ENCODE results near the gene CRACR2B.

CRACR2B gene

DNA sequence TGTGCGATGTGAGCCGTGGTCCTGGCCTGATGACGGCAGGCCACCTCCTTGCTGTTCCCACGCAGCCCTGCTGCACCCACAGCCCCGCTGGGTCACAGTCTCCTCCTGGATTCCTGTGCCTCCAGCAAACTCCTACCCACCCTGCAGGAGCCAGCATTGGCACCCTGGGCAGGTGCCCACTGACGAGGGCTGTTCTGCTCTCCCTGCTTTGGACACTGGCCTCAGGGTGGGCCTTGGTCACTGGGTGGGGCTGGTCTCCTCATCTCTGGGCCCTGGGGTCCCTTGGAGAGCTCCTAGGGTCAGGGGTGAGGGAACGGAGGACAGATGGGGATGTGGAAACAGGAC lies 27.6 kb downstream of the CRACR2B start:
- no peak for DNase-seq

DNA sequence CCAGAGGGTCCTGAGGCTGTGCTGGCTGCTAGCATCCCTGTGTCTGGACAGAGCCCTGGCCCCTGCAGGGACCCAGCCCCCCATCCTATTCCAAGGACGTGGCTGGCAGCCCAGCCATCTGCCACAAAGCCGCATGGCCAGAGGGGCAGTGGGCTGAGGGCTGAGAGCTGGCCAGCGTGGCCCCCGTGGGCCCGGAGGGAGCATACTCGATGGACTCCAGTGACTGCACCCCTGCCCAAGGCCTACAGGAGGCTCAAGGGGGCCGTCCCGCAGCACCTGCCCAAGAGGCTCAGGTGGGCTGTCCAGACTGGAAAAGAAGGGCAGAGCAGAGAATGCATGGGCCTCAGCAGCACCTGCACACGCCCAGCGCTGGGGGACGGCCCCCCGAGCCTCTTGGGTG lies 28.1 kb downstream of the CRACR2B start:
- no peak for DNase-seq

DNA sequence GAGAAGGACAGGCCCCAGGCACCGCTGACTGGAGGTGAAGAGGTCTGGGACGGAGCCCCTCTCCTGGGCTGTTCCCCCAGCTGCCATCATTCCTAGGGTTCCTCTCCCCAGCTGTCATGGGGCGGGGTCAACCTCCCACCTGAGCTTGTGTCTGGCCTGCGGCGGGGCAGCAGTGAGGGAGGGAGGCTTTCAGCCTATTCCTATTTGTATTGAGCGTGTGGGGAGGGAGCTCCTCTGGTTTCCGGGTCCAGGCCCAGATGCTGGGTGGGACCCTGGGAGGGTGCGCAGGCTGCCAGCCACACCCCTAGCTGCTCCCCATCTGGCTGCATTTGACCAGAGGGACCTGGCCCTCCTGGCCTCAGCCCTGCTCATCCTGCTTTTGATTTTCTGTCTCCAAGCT lies 28.7 kb downstream of the CRACR2B start:
- no peak for DNase-seq

DNA sequence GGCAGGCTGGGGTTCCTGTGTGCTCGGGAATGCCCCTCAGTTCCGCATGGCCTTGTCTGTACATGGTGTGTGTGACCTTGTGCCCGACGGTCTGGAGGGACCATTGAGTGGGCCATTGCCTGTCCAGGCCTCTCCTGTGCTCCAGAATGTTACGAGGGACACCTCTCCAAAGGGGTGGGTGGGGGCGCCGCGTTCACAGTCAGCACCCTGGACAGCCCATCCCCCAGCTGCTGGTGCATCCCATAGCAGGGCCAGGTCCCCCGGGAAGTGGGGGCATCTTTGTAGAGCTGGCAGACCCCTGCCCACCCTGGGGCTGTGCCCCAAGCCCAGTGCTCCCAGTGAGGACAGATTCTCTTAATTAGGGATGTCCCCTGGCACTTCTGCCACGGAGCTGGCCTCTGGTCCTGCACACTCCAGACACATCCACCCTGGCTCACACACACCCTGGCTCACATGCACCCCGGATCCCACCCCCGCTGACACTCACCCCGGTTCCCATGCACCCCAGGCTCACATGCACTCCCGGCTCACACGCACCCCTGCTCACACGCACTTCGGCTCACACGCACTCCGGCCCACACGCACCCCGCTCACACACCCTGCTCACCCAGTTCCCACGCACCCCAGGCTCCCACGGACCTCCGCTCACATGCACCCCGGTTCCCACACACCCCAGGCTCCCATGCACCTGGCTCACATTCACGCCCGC lies 30.5 kb downstream of the CRACR2B start:
- no peak for DNase-seq

DNA sequence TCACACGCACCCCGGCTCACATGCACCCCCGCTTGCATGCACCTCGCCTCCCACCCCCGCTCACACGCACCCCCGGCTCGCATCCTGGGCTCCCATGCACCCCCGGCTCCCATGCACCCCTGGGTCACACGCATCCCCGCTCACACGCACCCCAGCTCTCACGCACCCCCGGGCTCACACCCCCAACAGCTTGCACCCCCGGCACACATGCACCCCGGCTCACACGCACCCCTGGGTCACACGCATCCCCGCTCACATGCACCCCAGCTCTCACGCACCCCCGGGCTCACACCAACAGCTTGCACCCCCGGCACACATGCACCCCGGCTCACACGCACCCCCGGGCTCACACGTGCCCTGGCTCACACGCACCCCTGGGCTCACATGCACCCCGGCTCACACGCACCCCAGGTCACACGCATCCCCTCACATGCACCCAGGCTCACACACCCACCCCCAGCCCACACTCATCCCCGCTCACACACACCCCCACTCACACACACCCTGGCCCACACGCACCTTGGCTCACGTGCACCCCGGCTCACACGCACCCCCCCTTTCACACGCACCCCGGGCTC lies 31.1 kb downstream of the CRACR2B start:
- DNase-seq, result no peak

DNA sequence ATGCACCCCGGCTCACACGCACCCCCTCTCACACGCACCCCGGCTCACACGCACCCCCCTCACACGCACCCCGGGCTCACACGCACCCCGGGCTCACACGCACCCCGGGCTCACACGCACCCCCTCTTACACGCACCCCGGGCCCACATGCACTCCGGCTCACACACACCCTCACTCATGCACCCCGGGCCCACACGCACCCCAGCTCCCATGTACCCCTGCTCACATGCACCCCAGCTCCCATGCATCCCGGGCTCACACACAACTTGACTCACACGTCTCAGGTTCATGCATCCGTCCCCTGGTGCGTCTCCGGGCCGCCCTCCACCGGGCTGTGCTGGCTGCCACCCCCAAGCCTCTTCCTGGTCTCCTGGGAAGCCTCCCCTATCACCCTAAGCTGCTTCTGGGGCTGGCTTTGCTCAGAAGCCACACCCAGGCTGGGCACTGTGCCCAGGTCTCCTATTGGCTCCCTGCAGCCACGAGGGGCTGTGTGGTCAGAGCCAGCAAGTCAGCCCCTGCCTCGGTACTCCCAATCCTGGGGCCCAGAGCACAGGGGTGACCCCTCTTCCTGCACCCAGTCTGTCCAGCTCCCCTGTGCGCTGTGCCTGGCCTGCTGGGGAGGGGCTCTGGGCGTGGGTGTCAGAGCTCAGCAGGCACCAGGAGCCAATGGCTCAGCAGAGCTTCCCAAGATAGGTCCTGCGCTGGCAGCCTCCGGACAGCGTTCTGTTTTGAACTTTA lies 31.8 kb downstream of the CRACR2B start:
- DNase-seq, result peak; percentile 41 to 47

DNA sequence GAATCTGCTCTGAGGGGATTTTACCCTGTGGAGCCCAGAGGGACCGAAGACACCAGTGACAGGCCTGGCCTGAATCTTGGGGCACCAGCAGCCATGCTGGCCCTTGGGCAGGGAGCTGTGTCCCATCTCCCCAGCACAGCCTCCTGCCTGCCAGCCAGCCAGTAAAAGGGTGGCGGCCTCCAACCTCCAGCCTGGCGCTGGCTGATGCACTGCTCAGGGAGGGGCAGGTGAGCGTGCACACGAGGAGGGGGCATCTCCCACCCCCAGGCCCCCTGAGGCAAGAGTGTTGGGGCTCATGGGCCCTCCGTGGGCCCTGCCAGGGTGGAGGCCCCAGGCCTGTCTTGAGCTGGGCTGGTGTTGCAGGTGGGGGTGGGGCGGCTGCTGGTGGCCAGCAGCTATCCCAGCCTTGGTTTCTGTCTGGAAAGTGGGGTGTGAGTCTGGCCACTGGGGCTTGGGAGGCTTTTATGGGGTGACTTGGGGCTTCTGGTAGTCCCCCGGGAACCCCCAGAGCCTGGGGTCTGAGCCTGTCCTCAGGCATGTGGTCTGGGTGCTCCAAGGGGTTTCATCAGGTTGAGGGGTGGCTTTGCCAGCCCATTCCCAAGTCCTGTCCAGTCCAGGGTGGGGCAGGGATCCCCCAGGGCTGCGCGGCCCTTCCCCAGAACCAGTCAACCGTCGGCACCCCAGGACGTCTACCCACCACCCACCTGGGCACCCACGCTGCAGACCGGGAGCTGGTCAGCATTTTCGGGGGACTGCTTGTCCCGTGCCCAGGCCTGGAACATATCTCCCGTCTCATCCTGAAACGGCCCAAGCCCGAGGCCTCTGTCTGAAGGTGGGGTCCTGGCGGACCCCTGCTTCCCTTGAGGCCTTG lies 32.8 kb downstream of the CRACR2B start:
- DNase-seq, result no peak

DNA sequence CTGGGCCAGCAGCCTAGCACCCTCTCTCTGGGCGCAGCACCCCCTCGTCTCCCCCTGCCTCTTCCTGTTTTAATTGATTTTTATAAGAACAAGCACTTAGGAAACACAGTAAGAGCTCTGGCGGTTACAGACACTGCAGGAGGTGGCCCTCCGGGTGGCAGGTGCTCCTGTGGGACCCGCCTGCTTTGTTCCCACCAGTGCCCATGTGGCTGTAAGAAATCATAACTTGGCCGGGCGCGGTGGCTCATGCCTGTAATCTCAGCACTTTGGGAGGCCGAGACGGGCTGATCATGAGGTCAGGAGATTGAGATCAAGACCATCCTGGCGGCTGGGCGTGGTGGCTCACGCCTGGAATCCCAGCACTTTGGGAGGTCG lies 33.4 kb downstream of the CRACR2B start:
- no peak for DNase-seq

DNA sequence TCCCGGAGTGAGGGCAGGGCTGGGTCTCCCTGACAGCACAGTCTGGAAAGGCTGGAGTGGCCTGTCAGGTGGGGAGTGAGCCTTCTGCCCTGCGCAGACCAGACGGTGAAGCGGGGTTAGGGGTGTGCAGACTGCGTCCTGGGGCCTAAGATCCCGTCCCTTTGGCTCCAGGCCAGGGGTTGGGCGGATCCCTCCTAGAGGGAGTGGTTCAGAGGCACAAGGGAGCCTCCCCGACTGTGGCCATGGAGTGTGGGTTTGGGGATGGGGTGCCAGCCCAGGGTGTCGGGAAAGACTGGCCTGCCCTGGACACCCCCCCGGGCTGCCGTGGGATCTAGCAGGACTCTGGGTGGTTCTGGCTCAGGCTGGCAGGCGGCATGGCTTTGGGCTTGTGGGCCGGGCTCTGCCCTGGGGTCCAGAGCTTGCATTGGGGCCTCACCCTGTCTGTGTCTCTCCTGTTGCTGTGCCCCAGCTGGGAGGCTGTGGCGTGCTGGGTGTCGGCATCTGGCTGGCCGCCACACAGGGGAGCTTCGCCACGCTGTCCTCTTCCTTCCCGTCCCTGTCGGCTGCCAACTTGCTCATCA lies 34.5 kb downstream of the CRACR2B start:
- DNase-seq, result no peak

DNA sequence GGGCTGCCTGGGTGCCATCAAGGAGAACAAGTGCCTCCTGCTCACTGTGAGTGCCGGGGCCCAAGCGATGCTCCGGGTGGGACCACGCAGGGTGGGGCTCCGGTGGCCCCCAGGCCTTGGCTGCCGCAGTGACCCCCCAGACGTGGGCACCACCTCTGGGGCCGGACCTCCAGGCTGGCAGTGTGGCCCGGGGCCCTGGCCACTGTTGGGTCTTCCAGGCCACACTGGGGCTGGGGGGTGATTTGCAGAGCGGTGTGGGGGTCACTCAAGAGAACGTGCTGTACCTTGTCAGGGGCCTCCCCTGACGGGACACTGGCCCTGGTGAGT lies 34.9 kb downstream of the CRACR2B start:
- no peak for DNase-seq

DNA sequence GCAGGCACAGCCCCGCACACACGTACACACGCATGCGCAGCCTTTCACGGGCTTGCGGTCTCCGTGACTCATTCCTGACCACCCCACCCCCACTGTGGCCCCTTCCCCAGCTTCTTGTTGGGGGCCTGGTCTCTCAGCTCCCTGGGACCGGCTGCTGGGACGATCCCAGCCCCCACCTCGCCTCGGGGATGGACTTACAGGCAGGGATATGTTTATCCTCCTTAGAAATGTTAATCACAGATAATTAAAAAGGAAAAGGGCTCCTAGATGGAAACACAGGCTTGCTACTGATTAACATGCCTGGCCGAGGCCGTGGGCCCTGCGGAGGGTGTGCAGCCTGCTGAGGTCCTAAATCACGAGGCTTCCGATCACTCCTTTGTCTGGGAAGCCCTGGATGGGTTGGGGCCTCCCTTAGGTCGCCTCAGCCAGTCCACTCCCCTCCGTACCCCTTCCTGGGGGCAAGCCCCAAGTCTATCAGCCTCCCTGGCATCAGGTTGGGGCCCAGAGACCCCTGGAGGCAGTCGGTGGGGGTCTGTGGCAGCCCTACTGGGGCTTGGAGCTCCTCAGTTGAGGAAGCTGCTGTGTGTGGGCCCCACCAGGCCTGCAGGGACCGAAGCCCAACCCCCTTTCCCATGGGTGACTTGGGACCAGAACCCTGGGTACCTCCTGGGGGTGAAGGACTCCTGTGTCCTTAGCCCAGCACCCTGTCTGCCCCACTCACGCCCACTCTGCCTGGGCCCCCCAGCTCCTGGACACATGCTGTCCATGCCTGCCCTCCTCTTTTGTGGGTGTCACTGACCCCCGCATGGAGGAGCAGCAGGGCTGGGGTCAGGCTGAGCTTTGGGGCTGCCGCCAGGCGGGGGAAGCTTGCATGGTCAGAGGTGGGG lies 35.5 kb downstream of the CRACR2B start:
- no peak for DNase-seq

DNA sequence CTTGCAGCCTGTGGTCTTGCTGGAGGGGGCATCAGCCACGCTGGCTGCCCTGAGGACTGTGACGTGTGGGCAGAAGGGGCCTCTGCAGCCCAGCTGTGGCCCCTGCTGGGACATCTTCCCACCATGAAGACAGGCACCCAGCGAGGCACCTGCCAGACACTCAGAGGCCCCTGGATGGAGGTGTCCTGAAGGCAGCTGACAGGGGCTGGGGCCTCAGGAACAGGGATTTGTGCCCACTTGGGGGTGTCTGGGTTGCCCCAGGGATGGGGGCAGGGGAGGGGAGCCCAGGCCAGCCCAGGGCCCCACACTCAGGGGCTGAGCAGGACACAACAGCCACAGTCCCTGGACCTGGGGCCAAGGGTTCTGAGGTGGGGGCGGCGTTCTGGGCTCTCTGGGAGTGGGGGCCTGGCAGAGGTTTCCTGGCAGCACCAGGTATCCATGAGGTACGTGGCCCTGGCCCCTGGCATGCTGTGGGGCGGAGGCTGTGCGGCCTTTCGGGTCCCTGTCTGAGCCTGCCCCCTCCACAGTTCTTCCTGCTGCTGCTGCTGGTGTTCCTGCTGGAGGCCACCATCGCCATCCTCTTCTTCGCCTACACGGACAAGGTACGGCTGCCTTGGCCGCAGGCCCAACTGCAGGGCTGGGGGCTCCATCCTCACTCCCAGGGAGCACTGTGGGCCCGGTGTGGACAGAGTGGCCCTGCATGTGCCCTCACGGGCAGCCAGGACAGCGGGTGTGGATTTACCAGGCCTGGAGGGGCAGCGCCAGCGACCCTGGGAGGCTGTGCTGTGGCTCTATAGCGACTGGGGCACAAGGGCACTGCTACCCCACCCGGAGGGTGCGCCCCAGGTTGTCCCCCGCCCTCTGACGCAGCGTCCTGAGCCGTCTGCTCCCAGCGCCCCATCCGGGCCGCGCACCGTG lies 36.5 kb downstream of the CRACR2B start:
- no peak for DNase-seq

DNA sequence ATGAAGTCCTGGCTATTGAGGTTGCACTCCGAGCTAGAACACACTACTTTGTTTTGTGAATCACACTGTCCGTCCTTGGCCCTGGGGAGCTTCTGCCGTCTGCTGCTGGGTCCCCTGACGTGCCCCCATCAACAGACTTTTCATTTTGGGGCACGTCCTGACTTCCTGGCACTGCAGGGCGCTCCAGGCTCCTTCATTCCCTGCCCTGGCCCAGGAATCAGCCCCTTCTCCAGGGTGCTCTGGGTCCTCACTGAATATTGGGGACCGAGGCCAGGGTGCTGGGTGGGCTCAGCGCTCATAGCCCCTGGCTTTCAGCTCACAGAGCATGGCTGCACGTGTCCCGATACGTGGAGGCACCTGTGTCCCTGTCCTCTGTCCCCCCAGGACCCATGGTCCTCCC lies 37.2 kb downstream of the CRACR2B start:
- DNase-seq, result no peak

DNA sequence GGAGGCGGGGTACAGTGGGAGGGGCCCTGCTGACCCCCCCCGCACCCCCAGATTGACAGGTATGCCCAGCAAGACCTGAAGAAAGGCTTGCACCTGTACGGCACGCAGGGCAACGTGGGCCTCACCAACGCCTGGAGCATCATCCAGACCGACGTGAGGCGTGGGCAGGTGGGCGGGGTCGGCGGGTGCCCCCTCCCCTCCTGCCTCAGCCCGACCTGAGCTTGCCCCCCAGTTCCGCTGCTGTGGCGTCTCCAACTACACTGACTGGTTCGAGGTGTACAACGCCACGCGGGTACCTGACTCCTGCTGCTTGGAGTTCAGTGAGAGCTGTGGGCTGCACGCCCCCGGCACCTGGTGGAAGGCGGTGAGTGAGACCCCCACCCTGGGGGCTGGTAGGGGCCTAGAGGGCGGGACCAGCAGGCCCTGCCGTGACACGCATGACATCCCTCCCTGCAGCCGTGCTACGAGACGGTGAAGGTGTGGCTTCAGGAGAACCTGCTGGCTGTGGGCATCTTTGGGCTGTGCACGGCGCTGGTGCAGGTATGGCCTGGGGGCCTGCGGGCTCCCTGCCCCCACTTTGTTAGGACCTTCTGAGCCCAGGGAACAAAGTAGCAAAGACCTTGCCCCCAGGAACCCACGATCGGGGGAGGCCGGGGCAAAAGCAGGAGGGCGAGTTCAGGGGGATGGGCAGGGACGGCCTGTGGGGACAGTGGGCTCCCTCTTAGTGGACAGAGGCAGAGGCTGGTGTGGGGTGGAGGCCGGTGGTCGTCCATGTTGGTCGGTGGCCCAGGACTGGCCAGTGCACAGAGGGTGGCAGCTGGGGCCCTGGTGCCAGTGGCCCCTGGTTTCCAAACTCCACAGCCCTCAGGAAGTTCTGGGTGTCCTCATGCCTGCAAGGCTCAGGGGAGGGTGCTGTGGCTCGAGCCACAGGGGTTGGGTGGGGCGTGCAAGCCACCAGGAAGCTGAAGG lies 38.0 kb downstream of the CRACR2B start:
- no peak for DNase-seq

DNA sequence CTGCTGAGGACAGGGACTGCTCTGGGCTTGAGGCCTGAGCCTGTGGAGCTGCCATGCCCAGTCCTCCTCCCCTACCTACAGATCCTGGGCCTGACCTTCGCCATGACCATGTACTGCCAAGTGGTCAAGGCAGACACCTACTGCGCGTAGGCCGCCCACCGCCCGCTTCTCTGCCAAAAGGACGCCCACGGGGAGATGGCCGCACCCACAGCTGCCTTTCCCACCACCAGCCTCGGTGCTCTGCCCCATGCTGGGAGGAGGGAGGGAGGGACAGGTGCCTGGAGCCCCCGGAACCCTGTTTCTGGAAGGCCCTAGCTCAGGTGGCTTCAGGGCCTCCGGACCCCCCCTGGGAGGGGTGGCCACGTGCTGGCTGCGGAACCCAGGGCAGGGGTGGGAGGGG lies 38.8 kb downstream of the CRACR2B start:
- DNase-seq, result no peak

DNA sequence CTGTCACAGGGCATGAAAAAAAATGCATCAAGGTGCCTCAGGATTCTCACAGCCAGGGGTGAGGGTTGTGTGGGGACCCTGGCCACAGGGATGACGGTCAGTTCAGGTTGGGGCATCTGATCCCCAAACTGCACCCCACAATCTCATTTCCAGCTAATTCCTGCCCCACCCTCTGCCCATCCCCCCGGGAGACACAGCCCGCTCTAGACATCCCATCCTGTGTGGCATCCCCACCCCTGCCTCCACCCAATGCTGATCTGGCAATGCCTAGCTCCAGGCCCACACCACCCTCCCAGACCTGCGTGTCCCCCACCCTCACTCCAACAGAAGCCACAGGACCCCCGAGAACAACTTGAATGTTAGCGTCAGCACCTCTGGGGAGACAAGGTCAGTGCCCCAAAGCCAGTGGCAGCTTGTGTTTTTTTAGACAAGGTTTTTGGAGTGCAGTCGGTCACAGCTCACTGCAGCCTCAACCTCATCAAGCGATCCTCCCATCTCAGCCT lies 40.2 kb downstream of the CRACR2B start:
- DNase-seq, result no peak

DNA sequence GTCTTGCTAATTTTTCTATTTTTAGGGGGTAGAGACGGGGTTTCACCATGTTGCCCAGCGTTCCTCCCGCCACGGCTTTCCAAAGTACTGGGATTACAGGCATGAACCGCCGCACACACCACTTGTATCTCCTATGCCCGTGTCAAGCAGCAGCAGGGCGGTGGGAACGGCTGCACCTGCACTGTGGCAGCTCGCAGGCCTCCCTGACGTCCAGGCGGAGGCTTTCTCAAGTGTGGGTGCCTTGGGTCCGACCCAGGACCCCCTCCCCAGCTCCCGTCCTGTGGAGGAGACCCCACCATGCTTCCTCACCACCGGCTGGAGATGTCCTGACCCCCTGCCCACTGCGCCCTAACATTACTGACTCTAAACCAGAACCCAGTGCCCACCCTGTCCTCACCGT lies 40.7 kb downstream of the CRACR2B start:
- no peak for DNase-seq

DNA sequence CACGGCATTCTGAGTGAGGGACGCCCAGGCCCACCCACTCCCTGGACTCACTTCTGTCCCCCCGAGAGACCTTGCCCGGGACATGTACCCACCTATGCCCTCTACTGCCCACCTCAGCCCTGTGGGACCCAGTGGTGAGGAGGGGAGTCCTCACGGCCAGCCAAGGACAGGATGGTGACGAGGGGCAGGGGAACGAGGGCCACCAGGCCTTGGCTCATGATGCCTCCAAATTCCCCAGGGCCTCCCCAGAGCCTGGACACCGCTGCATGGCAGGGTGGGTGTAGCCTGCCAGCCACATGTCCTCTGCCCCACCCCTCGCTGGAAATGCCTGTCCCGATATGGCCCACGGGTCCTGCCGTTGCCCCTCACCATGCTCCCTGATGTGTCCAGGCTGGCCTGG lies 41.1 kb downstream of the CRACR2B start:
- no peak for DNase-seq

DNA sequence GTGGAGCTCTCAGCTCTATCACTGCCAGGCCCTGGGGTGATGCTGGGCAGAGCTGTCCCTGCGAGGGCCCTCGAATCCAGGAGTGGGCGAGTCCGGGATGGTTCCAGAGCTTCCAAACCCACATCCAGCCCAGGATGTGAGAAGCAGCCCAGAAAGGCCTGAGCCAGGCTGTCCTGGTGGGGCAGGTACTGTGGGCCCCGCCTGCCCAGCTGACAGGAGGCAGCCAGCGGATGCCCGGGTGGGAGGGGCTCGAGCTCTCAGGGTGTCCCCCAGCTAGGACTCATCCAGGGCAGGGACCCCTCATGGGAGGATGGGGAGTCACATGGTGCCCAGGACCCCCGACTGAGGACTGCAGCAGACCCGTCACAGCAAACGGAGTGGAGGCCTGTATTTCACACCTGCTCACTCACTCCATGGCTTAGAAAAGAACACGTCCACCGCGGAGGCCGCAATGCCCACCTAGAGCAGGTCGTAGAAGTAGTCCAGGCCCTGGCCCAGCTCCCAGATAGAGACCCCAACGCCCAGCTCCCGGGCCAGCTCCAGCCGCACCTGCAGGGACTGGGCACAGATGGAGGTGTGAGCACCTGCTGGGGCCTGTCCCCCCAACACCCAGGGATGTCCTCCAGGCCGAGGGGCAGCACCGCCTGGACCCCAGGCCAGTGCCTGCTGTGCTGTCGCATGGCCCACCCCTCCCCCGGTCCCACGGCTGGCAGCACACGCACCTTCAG lies 41.8 kb downstream of the CRACR2B start:
- no peak for DNase-seq

Measured in hippocampal formation (tissue), 2 donors.